AG10803 (cell line): ENCODE measurements around the gene TAS2R50.

Source experiments
- DNase-seq: peaks from one replicate; pipeline ENCODE4 v3.0.0; 2010; ENCODE audit warnings: low read depth
- H3K4me3 ChIP-seq: 2 replicates; pipeline ENCODE4 v1.5.1; 2011; ENCODE audit warnings: mild to moderate bottlenecking, low read length, control low read depth
- CTCF ChIP-seq: conservative IDR thresholded peaks from 2 replicates; pipeline ENCODE4 v1.5.1; 2011; ENCODE audit warnings: mild to moderate bottlenecking, low read length, control low read depth, inconsistent platforms

Gene TAS2R50

DNA sequence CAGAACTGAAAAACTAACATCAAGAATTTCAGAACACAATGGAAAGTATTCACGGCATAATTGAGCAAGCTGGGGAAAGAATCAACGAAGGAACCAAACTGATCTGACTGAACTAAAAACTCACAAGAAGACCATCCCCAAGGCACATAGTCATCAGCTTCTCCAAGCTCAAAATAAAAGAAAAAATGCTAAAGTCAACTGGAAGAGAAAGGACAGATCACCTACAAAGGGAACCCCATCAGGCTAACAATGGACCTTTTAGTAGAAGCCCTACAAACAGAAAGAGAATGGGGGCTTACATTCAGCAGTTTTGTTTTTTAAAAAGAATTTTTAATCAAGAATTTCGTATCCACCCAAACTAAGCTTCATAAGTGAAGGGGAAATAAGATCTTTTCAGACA lies 11.7 kb downstream of the TAS2R50 start:
- no peak for TF ChIP-seq CTCF
- DNase-seq: no peak

GRCh38 chr12:10968765-10969456 lies 17.8 kb downstream of the TAS2R50 start:
- no peak overlapping the region for H3K4me3 ChIP-seq
- DNase-seq: peak; percentile 67
- TF ChIP-seq CTCF: no peak

More for the DNA sequence above, 11.7 kb downstream of the TAS2R50 start:
- H3K4me3 ChIP-seq: no peak overlapping the region

GRCh38 chr12:10967409-10967808 lies 19.3 kb downstream of the TAS2R50 start:
- H3K4me3 ChIP-seq: no peak overlapping the region
- no peak for TF ChIP-seq CTCF
- peak; percentile 89 for DNase-seq

DNA sequence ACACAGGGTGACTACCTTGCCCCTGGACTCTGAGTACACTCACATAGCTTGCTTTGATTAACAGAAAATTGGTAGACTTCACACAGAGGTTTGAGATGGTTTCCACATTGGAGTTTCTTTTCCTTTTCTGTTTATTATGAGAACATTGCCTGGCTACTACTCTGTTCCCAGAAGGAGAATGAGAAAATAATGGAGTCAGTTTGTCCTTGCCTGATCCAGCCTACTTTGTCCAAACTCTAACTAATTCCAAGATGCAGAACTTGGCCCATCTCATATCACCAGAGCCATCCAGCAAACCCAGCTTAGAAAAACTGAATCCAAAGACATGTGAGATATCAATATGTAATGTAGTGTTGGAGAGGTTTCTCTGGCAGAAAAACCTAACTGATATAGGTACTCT lies 20.4 kb downstream of the TAS2R50 start:
- no peak for TF ChIP-seq CTCF
- no peak for DNase-seq
- H3K4me3 ChIP-seq: no peak overlapping the region

- TF ChIP-seq CTCF: no peak
- DNase-seq: peak; percentile 31
- H3K4me3 ChIP-seq: no peak overlapping the region
These were observed 21.2 kb downstream of the TAS2R50 start for GRCh38 chr12:10965476-10965875.

GRCh38 chr12:10960211-10960610 lies 26.5 kb downstream of the TAS2R50 start:
- DNase-seq: no peak
- H3K4me3 ChIP-seq: no peak overlapping the region
- no peak for TF ChIP-seq CTCF

DNA sequence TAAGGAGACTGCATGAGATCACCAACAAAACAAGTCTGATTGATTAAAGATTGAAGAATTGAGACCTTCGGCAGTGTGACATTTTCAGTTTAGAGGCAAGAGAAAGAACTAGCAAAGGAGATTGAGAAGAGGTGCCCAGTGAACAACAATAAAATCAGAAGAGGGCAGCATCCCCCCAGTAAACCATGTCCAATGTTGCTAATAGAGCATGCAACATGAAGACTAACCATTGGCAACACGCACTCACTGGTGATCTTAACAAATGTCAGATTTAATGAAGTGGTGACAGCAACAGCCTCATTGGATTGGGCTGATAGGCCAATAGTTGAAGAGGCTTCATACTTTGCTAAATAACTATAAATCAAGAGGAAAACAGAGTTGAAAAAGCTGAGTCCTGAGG lies 26.9 kb downstream of the TAS2R50 start:
- peak; percentile 11 for DNase-seq
- no peak overlapping the region for H3K4me3 ChIP-seq
- no peak for TF ChIP-seq CTCF
